WTC11 (cell line): ENCODE measurements around the gene LIMCH1. TPM values are rescaled to one million over a fixed set of nuclear protein-coding genes. Genes with fewer than 3 reads are reported as not detected.

Source experiments
- ATAC-seq: fragments of 200-7000 bp; cut with Tn5 transposase; 2 replicates; pipeline ENCODE4 v1.10.0; 2021; ENCODE audit warnings: mild to moderate bottlenecking, moderate library complexity
- CTCF ChIA-PET: fragments of 300-600 bp; sonication (Branson Sonifier 250); formaldehyde crosslinking; loops from one replicate; lab custom pipeline; 2021; ENCODE audit warnings: antibody characterized with exemption; lab: Charles Lee
- POLR2A ChIA-PET: fragments of 350-600 bp; sonication (Branson Sonifier 250); formaldehyde crosslinking; loops from one replicate; lab custom pipeline; 2021; ENCODE audit warnings: antibody characterized with exemption; lab: Charles Lee
- DNase-seq: peaks from one replicate; pipeline ENCODE4 v3.0.0; 2021; ENCODE audit warnings: low spot score
- H3K27ac Mint-ChIP-seq: 2 replicates; pipeline ENCODE4 v1.8.0; 2021; ENCODE audit warnings: mixed read lengths
- H3K27me3 Mint-ChIP-seq: 2 replicates; pipeline ENCODE4 v1.8.0; 2021; ENCODE audit warnings: low read depth, mild to moderate bottlenecking, moderate library complexity, mixed read lengths
- H3K36me3 Mint-ChIP-seq: 2 replicates; pipeline ENCODE4 v1.8.0; 2021; ENCODE audit warnings: mixed read lengths
- H3K4me1 Mint-ChIP-seq: 2 replicates; pipeline ENCODE4 v1.8.0; 2022; ENCODE audit warnings: mixed read lengths
- H3K4me3 Mint-ChIP-seq: 2 replicates; pipeline ENCODE4 v1.8.0; 2021; ENCODE audit warnings: mild to moderate bottlenecking, moderate library complexity, mixed read lengths
- H3K9me3 Mint-ChIP-seq: 2 replicates; pipeline ENCODE4 v1.8.0; 2021; ENCODE audit warnings: mixed read lengths
- ARID4B ChIP-seq: sonication (generic); formaldehyde crosslinking; IDR thresholded peaks from 2 replicates; pipeline ENCODE4 v1.8.0; 2023; ENCODE audit warnings: missing genetic modification reagents, mild to moderate bottlenecking, borderline replicate concordance
- ATF1 ChIP-seq: sonication (generic); formaldehyde crosslinking; IDR thresholded peaks from 2 replicates; pipeline ENCODE4 v1.8.1; 2023; ENCODE audit warnings: mild to moderate bottlenecking, moderate library complexity, missing genetic modification reagents
- ESRRA ChIP-seq: sonication (generic); formaldehyde crosslinking; IDR thresholded peaks from 2 replicates; pipeline ENCODE4 v1.8.1; 2022; ENCODE audit warnings: mild to moderate bottlenecking, missing genetic modification reagents, borderline replicate concordance
- FOXJ3 ChIP-seq: sonication (generic); formaldehyde crosslinking; IDR thresholded peaks from 2 replicates; pipeline ENCODE4 v1.9.0; 2021; ENCODE audit warnings: missing genetic modification reagents, mild to moderate bottlenecking, borderline replicate concordance
- FOXK1 ChIP-seq: sonication (generic); formaldehyde crosslinking; IDR thresholded peaks from 2 replicates; pipeline ENCODE4 v1.8.0; 2022; ENCODE audit warnings: mild to moderate bottlenecking, moderate library complexity, missing genetic modification reagents
- JUN ChIP-seq: sonication (generic); formaldehyde crosslinking; IDR thresholded peaks from 2 replicates; pipeline ENCODE4 v1.8.0; 2023; ENCODE audit warnings: mild to moderate bottlenecking, missing genetic modification reagents
- MLX ChIP-seq: sonication (generic); formaldehyde crosslinking; IDR thresholded peaks from 2 replicates; pipeline ENCODE4 v1.8.1; 2023; ENCODE audit warnings: mild to moderate bottlenecking, missing genetic modification reagents, moderate library complexity
- NFE2L1 ChIP-seq: sonication (generic); formaldehyde crosslinking; IDR thresholded peaks from 2 replicates; pipeline ENCODE4 v1.8.1; 2023; ENCODE audit warnings: missing genetic modification reagents
- NFYB ChIP-seq: sonication (generic); formaldehyde crosslinking; conservative IDR thresholded peaks from 2 replicates; pipeline ENCODE4 v1.8.0; 2022; ENCODE audit warnings: low read depth, missing genetic modification reagents
- OVOL2 ChIP-seq: fragments of 250-450 bp; sonication (Bioruptor Pico); IDR thresholded peaks from 2 replicates; pipeline ENCODE4 v1.9.0; 2021; ENCODE audit warnings: mild to moderate bottlenecking, borderline replicate concordance
- PRDM15 ChIP-seq: sonication (generic); formaldehyde crosslinking; IDR thresholded peaks from 2 replicates; pipeline ENCODE4 v1.8.0; 2022; ENCODE audit warnings: missing genetic modification reagents
- PRRX2 ChIP-seq: fragments of 250-450 bp; sonication (Bioruptor Pico); IDR thresholded peaks from 2 replicates; pipeline ENCODE4 v1.8.0; 2021; ENCODE audit warnings: mild to moderate bottlenecking
- SMAD3 ChIP-seq: sonication (generic); formaldehyde crosslinking; IDR thresholded peaks from 2 replicates; pipeline ENCODE4 v1.8.0; 2022; ENCODE audit warnings: missing genetic modification reagents, mild to moderate bottlenecking, borderline replicate concordance
- SMAD4 ChIP-seq: sonication (generic); formaldehyde crosslinking; IDR thresholded peaks from 2 replicates; pipeline ENCODE4 v1.8.0; 2022; ENCODE audit warnings: mild to moderate bottlenecking, missing genetic modification reagents
- SOX15 ChIP-seq: fragments of 250-450 bp; sonication (Bioruptor Pico); IDR thresholded peaks from 2 replicates; pipeline ENCODE4 v1.9.0; 2021; ENCODE audit warnings: mild to moderate bottlenecking
- ZNF219 ChIP-seq: sonication (generic); formaldehyde crosslinking; IDR thresholded peaks from 2 replicates; pipeline ENCODE4 v1.8.0; 2023; ENCODE audit warnings: missing genetic modification reagents, mild to moderate bottlenecking, borderline replicate concordance
- ZNF423 ChIP-seq: fragments of 250-450 bp; sonication (Bioruptor Pico); IDR thresholded peaks from 2 replicates; pipeline ENCODE4 v2.1.2; 2022; ENCODE audit warnings: mild to moderate bottlenecking, moderate library complexity
- ZNF532 ChIP-seq: fragments of 250-450 bp; sonication (Bioruptor Pico); IDR thresholded peaks from 2 replicates; pipeline ENCODE4 v1.9.0; 2021; ENCODE audit warnings: mild to moderate bottlenecking, borderline replicate concordance
- ZNF671 ChIP-seq: fragments of 250-450 bp; sonication (Bioruptor Pico); IDR thresholded peaks from 2 replicates; pipeline ENCODE4 v1.8.0; 2021; ENCODE audit warnings: mild to moderate bottlenecking
- total RNA-seq: library from RNA; stranded (reverse); gene quantifications from 3 replicates; pipeline ENCODE4 v1.2.3, GENCODE V29; 2021
- TF ChIP-seq, protein P1 (sequence below): sonication (generic); formaldehyde crosslinking; IDR thresholded peaks from 2 replicates; pipeline ENCODE4 v1.8.1; 2023; ENCODE audit warnings: mild to moderate bottlenecking, missing genetic modification reagents
- TF ChIP-seq, protein P2 (sequence below): fragments of 250-450 bp; sonication (Bioruptor Pico); conservative IDR thresholded peaks from 2 replicates; pipeline ENCODE4 v1.9.0; 2021; ENCODE audit warnings: mild to moderate bottlenecking

Gene LIMCH1
- total RNA-seq, 1 experiment from 2014 or later, result 0.92 TPM

DNA sequence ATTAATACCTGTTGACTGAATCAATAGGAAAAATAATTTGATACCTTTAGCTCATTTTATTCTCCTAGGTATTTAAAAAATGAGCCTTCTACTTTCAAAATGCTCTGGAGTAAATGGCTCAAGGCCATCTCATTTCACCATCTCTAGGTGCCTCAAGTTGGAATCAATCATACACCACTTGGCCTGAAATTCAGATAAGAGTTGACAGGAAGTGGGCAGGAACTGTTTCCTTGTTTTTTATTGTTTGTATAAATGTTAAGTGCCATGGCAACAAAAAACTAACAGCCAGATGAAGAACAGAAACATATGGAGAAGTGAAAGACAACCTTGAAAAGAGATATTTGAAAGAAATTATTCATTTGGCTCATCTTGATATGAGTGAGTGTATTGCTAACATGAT lies 12.4 kb downstream of the LIMCH1 start (continued):
- no peak for TF ChIP-seq ARID4B (CRISPR knock-in tag)
- TF ChIP-seq NFYB (CRISPR knock-in tag), result no peak
- TF ChIP-seq SMAD3 (CRISPR knock-in tag), result no peak
- no peak for TF ChIP-seq ATF1 (CRISPR knock-in tag)
- TF ChIP-seq ZNF219 (CRISPR knock-in tag), result no peak
- no peak for TF ChIP-seq SMAD4 (CRISPR knock-in tag)
- no peak for TF ChIP-seq SOX15 (CRISPR knock-in tag)

GRCh38 chr4:41551536-41551935 lies 13.6 kb downstream of the LIMCH1 start:
- no peaks in the 10 kb centered on the region for H3K36me3 Mint-ChIP-seq
- H3K9me3 Mint-ChIP-seq, result no peaks in the 10 kb centered on the region
- no peak overlapping the region for H3K4me3 Mint-ChIP-seq
- DNase-seq (no peak), ATAC-seq (no peak)
- 0 out of 2 replicates have a peak, but pooled peaks cover 1% of the 10 kb centered on the region for H3K4me1 Mint-ChIP-seq
- POLR2A ChIA-PET, result no interaction called here
- H3K27ac Mint-ChIP-seq, result no peak overlapping the region
- CTCF ChIA-PET, result no interaction called here
- H3K27me3 Mint-ChIP-seq, result no peaks in the 10 kb centered on the region
- TF ChIP-seq JUN (CRISPR knock-in tag), result no peak
- no peak for TF ChIP-seq MLX (CRISPR knock-in tag)
- TF ChIP-seq, protein P1, sequence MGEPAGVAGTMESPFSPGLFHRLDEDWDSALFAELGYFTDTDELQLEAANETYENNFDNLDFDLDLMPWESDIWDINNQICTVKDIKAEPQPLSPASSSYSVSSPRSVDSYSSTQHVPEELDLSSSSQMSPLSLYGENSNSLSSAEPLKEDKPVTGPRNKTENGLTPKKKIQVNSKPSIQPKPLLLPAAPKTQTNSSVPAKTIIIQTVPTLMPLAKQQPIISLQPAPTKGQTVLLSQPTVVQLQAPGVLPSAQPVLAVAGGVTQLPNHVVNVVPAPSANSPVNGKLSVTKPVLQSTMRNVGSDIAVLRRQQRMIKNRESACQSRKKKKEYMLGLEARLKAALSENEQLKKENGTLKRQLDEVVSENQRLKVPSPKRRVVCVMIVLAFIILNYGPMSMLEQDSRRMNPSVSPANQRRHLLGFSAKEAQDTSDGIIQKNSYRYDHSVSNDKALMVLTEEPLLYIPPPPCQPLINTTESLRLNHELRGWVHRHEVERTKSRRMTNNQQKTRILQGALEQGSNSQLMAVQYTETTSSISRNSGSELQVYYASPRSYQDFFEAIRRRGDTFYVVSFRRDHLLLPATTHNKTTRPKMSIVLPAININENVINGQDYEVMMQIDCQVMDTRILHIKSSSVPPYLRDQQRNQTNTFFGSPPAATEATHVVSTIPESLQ, result no peak
- TF ChIP-seq, protein P2, sequence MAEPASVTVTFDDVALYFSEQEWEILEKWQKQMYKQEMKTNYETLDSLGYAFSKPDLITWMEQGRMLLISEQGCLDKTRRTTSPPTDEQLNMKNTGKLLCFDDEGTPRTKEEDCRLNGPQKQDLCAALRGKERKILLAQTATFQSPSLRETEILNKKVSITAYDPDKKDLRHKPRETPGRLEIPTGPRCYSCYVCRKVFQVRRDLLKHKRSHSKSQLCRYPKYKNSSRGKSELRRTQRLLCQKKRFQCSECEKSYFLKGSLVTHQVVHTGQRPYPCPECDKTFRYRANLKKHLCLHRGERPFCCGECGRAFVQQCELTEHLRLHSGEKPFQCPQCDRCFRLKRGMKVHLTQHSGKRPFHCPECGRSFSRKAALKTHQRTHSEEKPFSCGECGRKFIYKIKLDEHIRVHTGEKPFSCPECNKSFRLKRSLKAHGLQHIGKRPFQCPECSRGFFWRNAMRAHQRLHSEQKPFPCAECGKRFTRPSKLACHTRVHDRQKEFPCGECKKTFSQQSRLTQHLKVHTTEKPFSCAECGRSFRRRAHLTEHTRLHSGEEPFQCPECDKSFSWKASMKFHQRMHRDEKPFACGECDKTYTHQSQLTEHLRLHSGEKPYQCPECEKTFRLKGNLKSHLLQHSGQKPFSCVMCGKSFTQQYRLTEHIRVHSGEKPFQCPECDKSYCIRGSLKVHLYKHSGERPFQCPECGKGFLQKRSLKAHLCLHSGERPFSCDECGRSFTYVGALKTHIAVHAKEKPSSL (CRISPR knock-in tag), result no peak
- no peak for TF ChIP-seq ESRRA (CRISPR knock-in tag)
- TF ChIP-seq OVOL2, result no peak
- no peak for TF ChIP-seq ZNF532 (CRISPR knock-in tag)
- TF ChIP-seq PRDM15 (CRISPR knock-in tag), result no peak
- no peak for TF ChIP-seq ZNF423 (CRISPR knock-in tag)
- TF ChIP-seq NFE2L1 (CRISPR knock-in tag), result no peak
- no peak for TF ChIP-seq PRRX2 (CRISPR knock-in tag)
- no peak for TF ChIP-seq ZNF671 (CRISPR knock-in tag)
- no peak for TF ChIP-seq FOXJ3 (CRISPR knock-in tag)
- TF ChIP-seq FOXK1 (CRISPR knock-in tag), result no peak
